H9 (cell line): ENCODE data around the gene CASD1. TPM values are rescaled to one million over a fixed set of nuclear protein-coding genes. Genes with fewer than 3 reads are reported as not detected.

Experiments used
- DNase-seq: peaks from one replicate; pipeline ENCODE4 v3.0.0-alpha.2; 2017
- H2AFZ ChIP-seq: one replicate; pipeline ENCODE4 v1.6.1; 2013; ENCODE audit warnings: mild to moderate bottlenecking, low read length, control low read depth, moderate library complexity
- H2AK5ac ChIP-seq: 2 replicates; pipeline ENCODE4 v1.6.1; 2013; ENCODE audit warnings: low read length, control low read depth, mixed read lengths; ENCODE audit not compliant: insufficient read length
- H2BK120ac ChIP-seq: one replicate; pipeline ENCODE4 v1.6.1; 2013; ENCODE audit warnings: low read depth, mild to moderate bottlenecking, low read length, control low read depth, inconsistent platforms; ENCODE audit not compliant: poor library complexity, severe bottlenecking
- H2BK12ac ChIP-seq: 2 replicates; pipeline ENCODE4 v1.6.1; 2013; ENCODE audit warnings: low read length, control low read depth, mixed read lengths, low read depth; ENCODE audit not compliant: insufficient read length
- H2BK15ac ChIP-seq: 2 replicates; pipeline ENCODE4 v1.6.1; 2013; ENCODE audit warnings: low read depth, low read length, control low read depth
- H2BK20ac ChIP-seq: one replicate; pipeline ENCODE4 v1.6.1; 2013; ENCODE audit warnings: low read depth, mild to moderate bottlenecking, low read length, control low read depth, inconsistent platforms; ENCODE audit not compliant: poor library complexity, severe bottlenecking
- H2BK5ac ChIP-seq: 2 replicates; pipeline ENCODE4 v1.6.1; 2013; ENCODE audit warnings: low read length, control low read depth, mixed read lengths; ENCODE audit not compliant: insufficient read length
- H3K14ac ChIP-seq: 2 replicates; pipeline ENCODE4 v1.6.1; 2013; ENCODE audit warnings: low read length, control low read depth; ENCODE audit not compliant: insufficient read depth
- H3K18ac ChIP-seq: 2 replicates; pipeline ENCODE4 v1.6.1; 2013; ENCODE audit warnings: low read depth, mild to moderate bottlenecking, mixed read lengths, low read length, control low read depth; ENCODE audit not compliant: insufficient read length
- H3K23ac ChIP-seq: 2 replicates; pipeline ENCODE4 v1.6.1; 2013; ENCODE audit warnings: low read length, control low read depth, mixed read lengths, low read depth; ENCODE audit not compliant: insufficient read length
- H3K23me2 ChIP-seq: 2 replicates; pipeline ENCODE4 v1.6.1; 2013; ENCODE audit warnings: low read depth, mild to moderate bottlenecking, mixed read lengths, low read length, control low read depth; ENCODE audit not compliant: insufficient read length, poor library complexity, severe bottlenecking
- H3K27ac ChIP-seq: 2 replicates; pipeline ENCODE4 v1.5.1; 2013; ENCODE audit warnings: low read length, control low read depth, mixed read lengths, low read depth; ENCODE audit not compliant: insufficient read length
- H3K27me3 ChIP-seq: 2 replicates; pipeline ENCODE4 v1.6.1; 2013; ENCODE audit warnings: low read length, control low read depth, inconsistent platforms; ENCODE audit not compliant: insufficient read depth
- H3K4ac ChIP-seq: 2 replicates; pipeline ENCODE4 v1.6.1; 2013; ENCODE audit warnings: low read depth, mild to moderate bottlenecking, control low read depth, inconsistent platforms, low read length, moderate library complexity
- H3K4me1 ChIP-seq: 2 replicates; pipeline ENCODE4 v1.6.1; 2013; ENCODE audit warnings: low read length, control low read depth, inconsistent platforms; ENCODE audit not compliant: insufficient read depth
- H3K4me2 ChIP-seq: 2 replicates; pipeline ENCODE4 v1.6.1; 2013; ENCODE audit warnings: low read length, control low read depth, mixed read lengths; ENCODE audit not compliant: insufficient read length, insufficient read depth
- H3K56ac ChIP-seq: 2 replicates; pipeline ENCODE4 v1.6.1; 2013; ENCODE audit warnings: low read depth, mild to moderate bottlenecking, mixed read lengths, low read length, control low read depth; ENCODE audit not compliant: insufficient read length
- H3K79me1 ChIP-seq: 2 replicates; pipeline ENCODE4 v1.6.1; 2013; ENCODE audit warnings: low read depth, mild to moderate bottlenecking, moderate library complexity, low read length, control low read depth, inconsistent platforms; ENCODE audit not compliant: insufficient read depth, poor library complexity, severe bottlenecking
- H3K79me2 ChIP-seq: 2 replicates; pipeline ENCODE4 v1.6.1; 2013; ENCODE audit warnings: low read length, control low read depth, inconsistent platforms; ENCODE audit not compliant: insufficient read depth
- H3K9ac ChIP-seq: 2 replicates; pipeline ENCODE4 v1.6.1; 2013; ENCODE audit warnings: low read length, control low read depth, mixed read lengths; ENCODE audit not compliant: insufficient read length; ENCODE audit errors: extremely low read depth
- H3K9me3 ChIP-seq: one replicate; pipeline ENCODE4 v1.6.1; 2013; ENCODE audit warnings: low read depth, low read length, inconsistent platforms; ENCODE audit not compliant: control insufficient read depth
- H3T11ph ChIP-seq: one replicate; pipeline ENCODE4 v1.6.1; 2013; ENCODE audit warnings: mild to moderate bottlenecking, low read length, control low read depth, inconsistent platforms
- H4K20me1 ChIP-seq: one replicate; pipeline ENCODE4 v1.6.1; 2013; ENCODE audit not compliant: control insufficient read depth, insufficient read length, insufficient read depth
- H4K5ac ChIP-seq: 2 replicates; pipeline ENCODE4 v1.6.1; 2013; ENCODE audit warnings: low read depth, mild to moderate bottlenecking, mixed read lengths, low read length, control low read depth; ENCODE audit not compliant: insufficient read length
- H4K8ac ChIP-seq: replicated peaks from 2 replicates; pipeline ENCODE4 v1.6.1; 2013; ENCODE audit warnings: low read length, control low read depth, mixed read lengths, low read depth; ENCODE audit not compliant: insufficient read length
- H4K91ac ChIP-seq: 2 replicates; pipeline ENCODE4 v1.6.1; 2013; ENCODE audit warnings: low read depth, mild to moderate bottlenecking, moderate library complexity, mixed read lengths, low read length, control low read depth; ENCODE audit not compliant: insufficient read length
- H3K27ac Mint-ChIP-seq, 3 experiments: 2 replicates in 2 of 3; 3 replicates in 1 of 3; pipeline ENCODE4 v1.8.0; 2020 to 2021; ENCODE audit warnings: mixed read lengths in 3 of 3, mild to moderate bottlenecking in 1 of 3, moderate library complexity in 1 of 3
- H3K27me3 Mint-ChIP-seq: 2 replicates; pipeline ENCODE4 v1.8.0; 2021; ENCODE audit warnings: low read depth, mild to moderate bottlenecking, moderate library complexity, mixed read lengths
- H3K36me3 Mint-ChIP-seq, 3 experiments: 2 replicates in 2 of 3; 3 replicates in 1 of 3; pipeline ENCODE4 v1.8.0; 2020 to 2021; ENCODE audit warnings: low read depth in 3 of 3, mixed read lengths in 3 of 3; ENCODE audit not compliant: insufficient read depth in 1 of 3
- H3K4me1 Mint-ChIP-seq, 2 experiments: 2 replicates each; pipeline ENCODE4 v1.8.0; 2020; ENCODE audit warnings: mixed read lengths in 2 of 2
- H3K4me3 Mint-ChIP-seq, 2 experiments: 2 replicates in 1 of 2; 3 replicates in 1 of 2; pipeline ENCODE4 v1.8.0; 2020 to 2021; ENCODE audit warnings: mild to moderate bottlenecking in 2 of 2, mixed read lengths in 2 of 2, moderate library complexity in 1 of 2
- H3K9me3 Mint-ChIP-seq, 2 experiments: 2 replicates in 1 of 2; 3 replicates in 1 of 2; pipeline ENCODE4 v1.8.0; 2020; ENCODE audit warnings: mild to moderate bottlenecking in 2 of 2, mixed read lengths in 2 of 2, moderate library complexity in 1 of 2
- CTCF ChIP-seq: fragments of 200-600 bp; sonication (generic); conservative IDR thresholded peaks from 3 replicates; pipeline ENCODE4 v1.8.0; 2021; ENCODE audit warnings: antibody characterized with exemption, mild to moderate bottlenecking
- WGBS: extraction: QIAGEN DNeasy Blood & Tissue Kit; methylation state at CpG from one replicate; pipeline ENCODE4 v1.1.7; 2013; ENCODE audit warnings: missing lambda C conversion rate, low lambda C conversion rate, mixed read lengths; ENCODE audit not compliant: insufficient read length; ENCODE audit errors: extremely low coverage; 5-methylcytosine and 5-hydroxymethylcytosine counted together
- total RNA-seq: library from RNA; stranded (reverse); gene quantifications from 2 replicates; pipeline ENCODE4 v1.2.1, GENCODE V29; 2021

CASD1 gene
- total RNA-seq, 1 experiment from 2014 or later, result 21.6 TPM

GRCh38 chr7:94514140-94514889 is 4.7 kb downstream of the CASD1 start:
- Histone ChIP-seq H3K23me2 (peaks cover 3% of the 10 kb centered on the region), H3K4me1 (peaks cover 3% of the 10 kb centered on the region; the same call in 1 of the 2 replicates), H4K91ac (no peak overlapping the region), H3K56ac (no peak overlapping the region), H3K14ac (no peak overlapping the region), H3T11ph (no peak overlapping the region), H2BK5ac (no peak overlapping the region), H4K20me1 (no peaks in the 10 kb centered on the region), H2BK12ac (no peak overlapping the region), H2BK120ac (no peak overlapping the region), H3K4ac (no peak overlapping the region), H3K79me1 (no peaks in the 10 kb centered on the region), H3K79me2 (peaks cover 8% of the 10 kb centered on the region; the same call in 1 of the 2 replicates), H4K5ac (no peak overlapping the region), H3K27me3 (no peaks in the 10 kb centered on the region), H3K18ac (no peak overlapping the region), H3K9ac (no peak overlapping the region), H2AK5ac (no peak overlapping the region), H3K23ac (no peak overlapping the region), H4K8ac (no peak overlapping the region), H2BK20ac (no peak overlapping the region), H2BK15ac (no peak overlapping the region), H3K9me3 (no peaks in the 10 kb centered on the region), H2AFZ (no peak overlapping the region), H3K4me2 (no peak overlapping the region), H3K27ac (no peak overlapping the region)
- H3K9me3 Mint-ChIP-seq, result no peaks in the 10 kb centered on the region
- DNase-seq, result no peak
- H3K4me3 Mint-ChIP-seq, result 0 out of 5 replicates have a peak overlapping the region, but pooled peaks of 1 of the 2 experiments have one; percentile 9
- peaks cover 1 to 9% (median 6%) of the 10 kb centered on the region in 3 experiments; a peak in 5 of 7 replicates for H3K36me3 Mint-ChIP-seq
- TF ChIP-seq CTCF, result no peak
- peaks cover 45 to 55% of the 10 kb centered on the region in 2 experiments for H3K4me1 Mint-ChIP-seq
- H3K27ac Mint-ChIP-seq, result peak overlapping the region; percentile 19 to 62 (median 47); a peak in 5 of 7 replicates
- no CpG with 5 or more reads among the region's 4 CpGs for WGBS
- no peaks in the 10 kb centered on the region for H3K27me3 Mint-ChIP-seq
